PC-9 (cell line): ENCODE data around the gene S1PR5. TPM values are rescaled to one million over a fixed set of nuclear protein-coding genes. Genes with fewer than 3 reads are reported as not detected.

Experiments used
- BruUV-seq: library from RNA; stranded (reverse); fragments of 400-500 nt; replicated peaks from 2 replicates; lab custom pipeline; 2021; lab: Mats Ljungman, UMichigan
- CTCF ChIA-PET: fragments of 300-600 bp; sonication (Branson Sonifier 250); formaldehyde crosslinking; loops from one replicate; lab custom pipeline; 2022; ENCODE audit warnings: antibody characterized with exemption; lab: Charles Lee
- POLR2A ChIA-PET: fragments of 300-600 bp; sonication (Branson Sonifier 250); formaldehyde crosslinking; loops from one replicate; lab custom pipeline; 2022; ENCODE audit warnings: antibody characterized with exemption; ENCODE audit not compliant: unreplicated experiment; lab: Charles Lee
- DNase-seq, 2 experiments: peaks; one replicate each; pipeline versions ENCODE4 v3.0.0 to v3.0.0-alpha.2; 2015 to 2022; ENCODE audit warnings: mixed read lengths in 1 of 2
- H2AFZ ChIP-seq: fragments of 200-600 bp; sonication (generic); 2 replicates; pipeline ENCODE4 v1.8.1; 2017; ENCODE audit warnings: antibody characterized with exemption
- H3F3A ChIP-seq: fragments of 200-600 bp; sonication (generic); 2 replicates; pipeline ENCODE4 v1.8.1; 2017; ENCODE audit warnings: antibody characterized with exemption, mild to moderate bottlenecking, low read depth; ENCODE audit not compliant: insufficient read depth
- H3K27ac ChIP-seq: fragments of 200-600 bp; sonication (generic); 2 replicates; pipeline ENCODE4 v1.6.1; 2016; ENCODE audit warnings: mixed run types
- H3K27me3 ChIP-seq: fragments of 200-600 bp; sonication (generic); 2 replicates; pipeline ENCODE4 v1.6.1; 2016; ENCODE audit warnings: low read depth, mixed run types; ENCODE audit not compliant: insufficient read depth
- H3K36me3 ChIP-seq: fragments of 200-600 bp; sonication (generic); 2 replicates; pipeline ENCODE4 v1.6.1; 2016; ENCODE audit warnings: low read depth, mixed run types
- H3K4me1 ChIP-seq: fragments of 200-600 bp; sonication (generic); replicated peaks from 2 replicates; pipeline ENCODE4 v1.6.1; 2016; ENCODE audit warnings: mixed run types; ENCODE audit not compliant: insufficient read depth
- H3K4me2 ChIP-seq: fragments of 200-600 bp; sonication (generic); 2 replicates; pipeline ENCODE4 v1.6.1; 2017; ENCODE audit warnings: mixed run types
- H3K4me3 ChIP-seq: fragments of 200-600 bp; sonication (generic); 2 replicates; pipeline ENCODE4 v1.6.1; 2016; ENCODE audit warnings: mixed run types
- H3K79me2 ChIP-seq: fragments of 200-600 bp; sonication (generic); 2 replicates; pipeline ENCODE4 v1.6.1; 2017; ENCODE audit warnings: low read depth, mixed run types
- H3K9me2 ChIP-seq: fragments of 200-600 bp; sonication (generic); 2 replicates; pipeline ENCODE4 v1.8.1; 2017; ENCODE audit warnings: mild to moderate bottlenecking; ENCODE audit not compliant: insufficient read depth
- H3K9me3 ChIP-seq: fragments of 200-600 bp; sonication (generic); 2 replicates; pipeline ENCODE4 v1.8.1; 2016; ENCODE audit warnings: low read depth; ENCODE audit not compliant: insufficient read depth
- H4K20me1 ChIP-seq: fragments of 200-600 bp; sonication (generic); 2 replicates; pipeline ENCODE4 v1.8.1; 2017; ENCODE audit not compliant: insufficient read depth
- CTCF ChIP-seq: fragments of 200-600 bp; sonication (generic); conservative IDR thresholded peaks from 2 replicates; pipeline ENCODE4 v1.6.1; 2017; ENCODE audit warnings: mixed run types, antibody characterized with exemption, mild to moderate bottlenecking, moderate library complexity
- EZH2 ChIP-seq: fragments of 200-600 bp; sonication (generic); IDR thresholded peaks from 2 replicates; pipeline ENCODE4 v1.8.0; 2017; ENCODE audit warnings: antibody characterized with exemption, low read depth
- intact Hi-C: fragments of 100-400 bp; cut with micrococcal nuclease; formaldehyde crosslinking; loops from one replicate; pipeline ENCODE4 v1.10.0; 2022; ENCODE audit not compliant: unreplicated experiment
- total RNA-seq: library from RNA; stranded (reverse); gene quantifications from 2 replicates; pipeline ENCODE4 v1.2.3, GENCODE V29; 2021

The S1PR5 gene
- total RNA-seq, 1 experiment from 2014 or later, result 9.5 TPM

GRCh38 chr19:10471909-10472308, 45.3 kb downstream of the S1PR5 start:
- H3K79me2 ChIP-seq, result no peaks in the 10 kb centered on the region
- TF ChIP-seq CTCF, result peak; percentile 65
- no peak for TF ChIP-seq EZH2
- BruUV-seq, result no TSS peak
- no peak overlapping the region for H3K4me3 ChIP-seq
- H3K36me3 ChIP-seq, result no peaks in the 10 kb centered on the region
- CTCF ChIA-PET, result no interaction called here
- no peaks in the 10 kb centered on the region for H3K4me1 ChIP-seq
- H2AFZ ChIP-seq, result no peak overlapping the region
- no peaks in the 10 kb centered on the region for H3K9me2 ChIP-seq
- peaks cover 12% of the 10 kb centered on the region for H3F3A ChIP-seq
- H4K20me1 ChIP-seq, result no peaks in the 10 kb centered on the region
- no peak for DNase-seq
- POLR2A ChIA-PET, result no interaction called here
- H3K27me3 ChIP-seq, result no peaks in the 10 kb centered on the region
- intact Hi-C loops, result loop anchor here (10.0 kb wide), 1 partner anchor 67 kb away; the partner anchor contains the start of gene CDC37
- H3K4me2 ChIP-seq, result no peak overlapping the region
- no peak overlapping the region for H3K27ac ChIP-seq
- no peaks in the 10 kb centered on the region for H3K9me3 ChIP-seq

GRCh38 chr19:10468133-10468532, 49.1 kb downstream of the S1PR5 start:
- POLR2A ChIA-PET, result no interaction called here
- no TSS peak for BruUV-seq
- no peak for DNase-seq

GRCh38 chr19:10467104-10467706, 50.0 kb downstream of the S1PR5 start:
- H3F3A ChIP-seq, result no peaks in the 10 kb centered on the region
- BruUV-seq, result no TSS peak
- no peak overlapping the region for H2AFZ ChIP-seq
- no peak overlapping the region for H3K4me2 ChIP-seq
- H3K4me1 ChIP-seq, result no peaks in the 10 kb centered on the region
- intact Hi-C loops, result no loop called here
- H3K36me3 ChIP-seq, result no peaks in the 10 kb centered on the region
- no peaks in the 10 kb centered on the region for H4K20me1 ChIP-seq
- no peak for TF ChIP-seq CTCF
- TF ChIP-seq EZH2, result no peak
- DNase-seq, result no peak
- H3K27ac ChIP-seq, result no peak overlapping the region
- POLR2A ChIA-PET, result no interaction called here
- H3K9me2 ChIP-seq, result no peaks in the 10 kb centered on the region
- no peaks in the 10 kb centered on the region for H3K27me3 ChIP-seq
- H3K79me2 ChIP-seq, result no peaks in the 10 kb centered on the region
- H3K4me3 ChIP-seq, result no peak overlapping the region
- CTCF ChIA-PET, result no interaction called here
- no peaks in the 10 kb centered on the region for H3K9me3 ChIP-seq

More at GRCh38 chr19:10468133-10468532, 49.1 kb downstream of the S1PR5 start:
- H4K20me1 ChIP-seq, result no peaks in the 10 kb centered on the region
- H3K79me2 ChIP-seq, result no peaks in the 10 kb centered on the region
- no peaks in the 10 kb centered on the region for H3K27me3 ChIP-seq
- H3K9me2 ChIP-seq, result no peaks in the 10 kb centered on the region
- CTCF ChIA-PET, result no interaction called here
- no peaks in the 10 kb centered on the region for H3K9me3 ChIP-seq
- no peaks in the 10 kb centered on the region; the same call in 1 of the 2 replicates for H3F3A ChIP-seq
- no peak overlapping the region for H3K27ac ChIP-seq
- H3K4me1 ChIP-seq, result no peaks in the 10 kb centered on the region
- intact Hi-C loops, result no loop called here
- no peak overlapping the region for H3K4me3 ChIP-seq
- TF ChIP-seq CTCF (no peak), EZH2 (no peak)
- no peak overlapping the region for H2AFZ ChIP-seq
- H3K36me3 ChIP-seq, result no peaks in the 10 kb centered on the region
- no peak overlapping the region for H3K4me2 ChIP-seq
